GM12874 (cell line): ENCODE data around the gene MCM3AP.
A peak's percentile ranks its signal among the peaks of the same experiment; 100 is the strongest.

Source experiments
- TF ChIP-seq, protein P1 (sequence below): IDR thresholded peaks from 2 replicates; pipeline ENCODE4 v1.5.1; 2011; ENCODE audit warnings: low read depth, mild to moderate bottlenecking, control low read depth, low read length, moderate library complexity; ENCODE audit not compliant: insufficient read depth

MCM3AP gene

GRCh38 chr21:46285206-46285661 is at the start of gene MCM3AP:
MCM3AP (minus strand) TSS chr21:46285611; CDS start chr21:46285286, 325 bp downstream.
- TF ChIP-seq, protein P1, sequence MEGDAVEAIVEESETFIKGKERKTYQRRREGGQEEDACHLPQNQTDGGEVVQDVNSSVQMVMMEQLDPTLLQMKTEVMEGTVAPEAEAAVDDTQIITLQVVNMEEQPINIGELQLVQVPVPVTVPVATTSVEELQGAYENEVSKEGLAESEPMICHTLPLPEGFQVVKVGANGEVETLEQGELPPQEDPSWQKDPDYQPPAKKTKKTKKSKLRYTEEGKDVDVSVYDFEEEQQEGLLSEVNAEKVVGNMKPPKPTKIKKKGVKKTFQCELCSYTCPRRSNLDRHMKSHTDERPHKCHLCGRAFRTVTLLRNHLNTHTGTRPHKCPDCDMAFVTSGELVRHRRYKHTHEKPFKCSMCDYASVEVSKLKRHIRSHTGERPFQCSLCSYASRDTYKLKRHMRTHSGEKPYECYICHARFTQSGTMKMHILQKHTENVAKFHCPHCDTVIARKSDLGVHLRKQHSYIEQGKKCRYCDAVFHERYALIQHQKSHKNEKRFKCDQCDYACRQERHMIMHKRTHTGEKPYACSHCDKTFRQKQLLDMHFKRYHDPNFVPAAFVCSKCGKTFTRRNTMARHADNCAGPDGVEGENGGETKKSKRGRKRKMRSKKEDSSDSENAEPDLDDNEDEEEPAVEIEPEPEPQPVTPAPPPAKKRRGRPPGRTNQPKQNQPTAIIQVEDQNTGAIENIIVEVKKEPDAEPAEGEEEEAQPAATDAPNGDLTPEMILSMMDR = no peak

- TF ChIP-seq, protein P1 = no peak
Measured at GRCh38 chr21:46334351-46335140, 49.1 kb upstream of the MCM3AP start.

DNA sequence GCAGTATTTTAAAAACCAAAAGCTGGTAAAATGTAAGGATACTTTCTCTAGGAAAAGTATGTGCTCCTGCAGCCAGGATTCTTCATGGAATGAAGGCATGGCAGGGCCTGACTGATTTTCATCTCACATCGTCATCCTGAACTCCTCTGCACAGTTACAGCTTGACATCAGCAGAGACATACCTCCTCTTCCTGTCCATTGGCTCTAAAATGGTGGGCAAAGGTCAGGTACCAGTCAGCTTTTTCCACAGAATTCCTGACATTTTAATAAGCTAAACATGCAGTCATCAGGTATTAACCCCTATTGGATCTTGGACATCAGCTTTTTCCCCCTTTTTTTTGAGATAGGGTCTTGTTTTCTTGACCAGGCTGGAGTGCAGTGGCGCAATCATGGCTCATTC is 44.4 kb upstream of the MCM3AP start:
- TF ChIP-seq, protein P1 = no peak

DNA sequence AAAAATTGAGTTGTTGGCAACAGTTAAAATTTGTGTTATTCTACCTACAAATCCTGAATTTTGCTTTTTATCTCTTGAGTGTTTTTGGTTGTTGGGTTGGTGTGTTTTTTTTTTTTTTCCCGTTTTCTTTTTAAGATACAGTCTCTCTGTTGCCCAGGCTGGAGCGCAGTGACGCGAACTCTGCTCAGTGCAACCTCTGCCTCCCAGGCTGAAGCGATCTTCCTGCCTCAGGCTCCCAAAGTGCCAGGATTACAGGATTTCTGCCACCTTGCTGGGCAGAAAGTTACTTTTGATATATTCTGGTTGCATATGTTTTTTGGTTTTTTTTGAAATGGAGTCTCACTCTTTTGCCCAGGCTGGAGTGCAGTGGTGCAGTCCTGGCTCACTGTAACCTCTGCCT is 42.7 kb upstream of the MCM3AP start:
- TF ChIP-seq, protein P1 = no peak

DNA sequence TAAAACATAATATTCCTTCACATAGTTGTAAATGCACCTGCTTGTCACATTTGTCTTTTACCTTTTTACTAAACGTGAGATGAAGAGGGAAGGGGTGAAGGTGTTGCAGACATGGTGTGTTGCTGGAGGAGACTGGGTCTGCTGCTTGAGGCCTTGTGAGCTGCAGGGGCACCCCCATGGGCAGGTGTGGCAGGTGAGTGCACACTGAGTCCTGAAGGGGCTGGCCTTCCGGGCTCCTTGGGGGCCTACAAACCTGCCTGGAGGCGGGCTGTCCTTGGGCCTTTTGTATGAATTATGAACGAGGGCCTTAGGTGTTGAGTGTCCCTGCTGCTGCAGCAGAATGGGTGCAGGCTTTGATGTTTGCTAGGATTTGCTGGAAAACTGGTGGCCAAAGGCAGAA is 42.3 kb upstream of the MCM3AP start:
- TF ChIP-seq, protein P1 = no peak

- TF ChIP-seq, protein P1 = no peak
Measured at GRCh38 chr21:46326110-46326703, 40.8 kb upstream of the MCM3AP start.

DNA sequence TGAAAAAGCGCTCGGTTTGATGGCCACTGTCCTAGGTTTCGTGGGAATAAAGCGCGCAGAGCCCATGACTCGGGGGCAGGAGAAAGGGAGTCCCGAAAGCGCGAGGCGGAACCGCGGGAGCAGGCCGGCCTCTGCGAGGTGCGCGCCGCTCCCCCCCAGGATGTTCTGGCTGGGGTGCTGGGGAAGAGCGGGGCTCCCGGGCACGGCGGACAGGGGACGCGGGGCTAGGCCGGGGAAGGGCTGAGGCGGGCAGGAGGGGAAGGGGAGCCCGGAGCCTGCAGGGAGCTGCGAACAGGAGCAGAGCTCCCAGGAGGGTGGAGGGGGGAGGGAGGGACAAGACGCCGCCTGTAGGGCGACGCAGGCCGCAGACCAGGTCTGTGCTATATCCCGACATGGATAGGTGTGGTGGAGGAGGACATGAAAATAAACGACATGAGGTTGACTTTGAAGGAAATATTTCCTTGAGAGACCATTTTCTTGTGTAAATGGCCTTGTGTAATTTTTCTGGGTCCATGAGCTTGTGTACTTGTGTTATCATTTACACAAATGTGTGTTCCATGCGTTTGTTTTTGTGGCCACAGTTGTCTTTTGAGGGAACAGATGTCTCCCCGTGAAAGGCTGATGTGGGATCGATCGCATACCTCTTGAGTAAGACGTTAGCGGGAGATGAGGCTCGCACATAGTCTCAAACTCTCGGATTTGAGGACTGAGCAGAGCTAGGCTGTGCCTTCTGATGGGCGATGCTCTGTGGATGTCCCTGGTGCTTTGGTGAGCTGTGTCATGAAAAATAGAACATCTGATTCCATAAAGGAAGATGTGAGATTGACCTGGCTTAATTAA is 39.9 kb upstream of the MCM3AP start:
- TF ChIP-seq, protein P1 = peak; percentile 21; the same call in 1 of the 2 replicates
